ENCODE data around the gene TTC27.

The TTC27 gene

GRCh38 chr2:32756074-32756727 is 128.4 kb downstream of the TTC27 start:
- no peak for DNase-seq (ENCODE audit: low read depth)

GRCh38 chr2:32758232-32758631 is 130.4 kb downstream of the TTC27 start:
- no peak for DNase-seq (ENCODE audit: low read depth)

GRCh38 chr2:32760628-32761027 is 132.8 kb downstream of the TTC27 start:
- DNase-seq (ENCODE audit: low read depth): no peak

GRCh38 chr2:32768387-32769174 is 140.7 kb downstream of the TTC27 start:
- DNase-seq (ENCODE audit: low read depth): no peak

GRCh38 chr2:32770360-32770759 is 142.5 kb downstream of the TTC27 start:
- no peak for DNase-seq (ENCODE audit: low read depth)

GRCh38 chr2:32772638-32773447 is 145.0 kb downstream of the TTC27 start:
- DNase-seq (ENCODE audit: low read depth): peak; percentile 26

GRCh38 chr2:32773448-32773808 is 145.6 kb downstream of the TTC27 start:
- no peak for DNase-seq (ENCODE audit: low read depth)

- DNase-seq (ENCODE audit: low read depth): no peak
Observed at GRCh38 chr2:32775954-32776353, 148.1 kb downstream of the TTC27 start.

- DNase-seq (ENCODE audit: low read depth): no peak
Observed at GRCh38 chr2:32777714-32778113, 149.9 kb downstream of the TTC27 start.

GRCh38 chr2:32780961-32781360 is 153.1 kb downstream of the TTC27 start:
- no peak for DNase-seq (ENCODE audit: low read depth)

- DNase-seq (ENCODE audit: low read depth): no peak
Observed at GRCh38 chr2:32783469-32783868, 155.6 kb downstream of the TTC27 start.

- no peak for DNase-seq (ENCODE audit: low read depth)
Observed at GRCh38 chr2:32783933-32784332, 156.1 kb downstream of the TTC27 start.

GRCh38 chr2:32787207-32787606 is 159.4 kb downstream of the TTC27 start:
- DNase-seq (ENCODE audit: low read depth): no peak

GRCh38 chr2:32788114-32788513 is 160.3 kb downstream of the TTC27 start:
- DNase-seq (ENCODE audit: low read depth): no peak

- DNase-seq (ENCODE audit: low read depth): no peak
Observed at GRCh38 chr2:32792416-32792815, 164.6 kb downstream of the TTC27 start.

GRCh38 chr2:32798829-32799228 is 171.0 kb downstream of the TTC27 start:
- DNase-seq (ENCODE audit: low read depth): no peak

- no peak for DNase-seq (ENCODE audit: low read depth)
Observed at GRCh38 chr2:32801741-32802140, 173.9 kb downstream of the TTC27 start.

GRCh38 chr2:32802877-32803276 is 175.0 kb downstream of the TTC27 start:
- no peak for DNase-seq (ENCODE audit: low read depth)

- DNase-seq (ENCODE audit: low read depth): no peak
Observed at GRCh38 chr2:32804205-32804604, 176.4 kb downstream of the TTC27 start.

- no peak for DNase-seq (ENCODE audit: low read depth)
Observed at GRCh38 chr2:32805104-32806095, 177.6 kb downstream of the TTC27 start.

GRCh38 chr2:32806857-32807256 is 179.0 kb downstream of the TTC27 start:
- no peak for DNase-seq (ENCODE audit: low read depth)

- no peak for DNase-seq (ENCODE audit: low read depth)
Observed at GRCh38 chr2:32807662-32808061, 179.8 kb downstream of the TTC27 start.
